Adrenal gland (tissue), 12 donors: ENCODE measurements around the gene KDM1B. TPM values are rescaled to one million over a fixed set of nuclear protein-coding genes. Genes with fewer than 3 reads are reported as not detected.

Experiments used
- DNase-seq, 7 donors: peaks; one replicate each; pipeline ENCODE4 v3.0.0-alpha.2; 2019 to 2020
- H3K27ac ChIP-seq, 5 donors: fragments of 200-600 bp; sonication (generic) in 4 of 5; 1 replicate in 3 of 5; 2 replicates in 2 of 5; pipeline versions ENCODE4 v1.5.1 to v1.8.0; 2016 to 2020; ENCODE audit warnings: mild to moderate bottlenecking in 1 of 5
- H3K27me3 ChIP-seq: fragments of 200-600 bp; 2 replicates; pipeline ENCODE4 v1.8.0; 2021
- H3K36me3 ChIP-seq, 2 donors: fragments of 200-600 bp; replicated peaks in 1 of 2; 1 replicate in 1 of 2; 2 replicates in 1 of 2; pipeline versions ENCODE4 v1.5.1 to v1.8.0; 2018 to 2022
- H3K4me1 ChIP-seq, 2 donors: fragments of 200-600 bp; replicated peaks in 1 of 2; 1 replicate in 1 of 2; 2 replicates in 1 of 2; pipeline versions ENCODE4 v1.5.1 to v1.8.0; 2018 to 2021
- H3K4me3 ChIP-seq, 4 donors: fragments of 200-600 bp; sonication (generic) in 3 of 4; one replicate each; pipeline ENCODE4 v1.5.1; 2016 to 2018
- H3K9me3 ChIP-seq, 3 donors: fragments of 200-600 bp; sonication (generic) in 1 of 3; replicated peaks in 1 of 3; 1 replicate in 2 of 3; 2 replicates in 1 of 3; pipeline versions ENCODE4 v1.5.1 to v1.8.0; 2016 to 2021
- POLR2A ChIP-seq, 2 donors: fragments of 450-650 bp; IDR thresholded peaks; one replicate each; pipeline ENCODE4 v1.6.1; 2017; ENCODE audit warnings: antibody characterized with exemption in 2 of 2, mild to moderate bottlenecking in 2 of 2, moderate library complexity in 1 of 2
- WGBS, 4 donors: extraction: QIAGEN DNeasy Blood & Tissue Kit in 2 of 4; methylation state at CpG; one replicate each; pipeline versions ENCODE4 v1.1.5 to v1.1.7; 2013 to 2017; 5-methylcytosine and 5-hydroxymethylcytosine counted together
- intact Hi-C, 2 donors: fragments of 100-400 bp; cut with DNase I; formaldehyde crosslinking; loops; one replicate each; pipeline versions ENCODE4 v1.14.1 to v1.15.0; 2022 to 2023
- polyA plus RNA-seq, 3 donors: library from polyadenylated mRNA; stranded (reverse); fragments of 200-250 nt in 2 of 3; fragments of 350-450 nt in 1 of 3; fragmentation: Illumina TruSeq in 1 of 3; extraction: RNeasy Lipid Tissue Mini Kit (QIAGEN cat#74804) in 1 of 3; gene quantifications; one replicate each; pipeline ENCODE4 v1.2.3, GENCODE V29; 2013 to 2014
- total RNA-seq, 9 donors: library from RNA; depleted of rRNA in 4 of 9; stranded (reverse); fragments of >200 nt in 4 of 9; fragments of 120-200 nt in 1 of 9; fragmentation: NEBNext Ultra II Directional in 1 of 9; extraction: Animal tissue kit (Norgen Biotek cat#: 25700) in 1 of 9; gene quantifications; one replicate each; pipeline versions ENCODE4 v1.1.0 to v1.2.4, GENCODE V29; 2013 to 2023
- TF ChIP-seq, protein P1 (sequence below), 6 experiments: fragments of 450-650 bp in 4 of 6; fragments of 200-600 bp in 2 of 6; sonication (generic) in 1 of 6; IDR thresholded peaks; 1 replicate in 5 of 6; 2 replicates in 1 of 6; pipeline versions ENCODE4 v1.5.1 to v1.8.0; 2016 to 2021; ENCODE audit warnings: antibody characterized with exemption in 6 of 6, mild to moderate bottlenecking in 2 of 6, moderate library complexity in 1 of 6
- donor health status: healthy with polysubstance abuse.
- donor health status: Bipolar disorder and iron deficiency.
- donor health status: DM: yes; HTN: yes; CAD: no.
- donor health status: DM: no; HTN: no; CAD: no.
- donor health status: DM: no; HTN: no; CAD: no.
- donor health status: DM: yes; HTN: yes; CAD: no.

KDM1B gene
- total and polyA plus RNA-seq, 12 donors, result 1.8 to 36.0 (median 18.4) TPM

DNA sequence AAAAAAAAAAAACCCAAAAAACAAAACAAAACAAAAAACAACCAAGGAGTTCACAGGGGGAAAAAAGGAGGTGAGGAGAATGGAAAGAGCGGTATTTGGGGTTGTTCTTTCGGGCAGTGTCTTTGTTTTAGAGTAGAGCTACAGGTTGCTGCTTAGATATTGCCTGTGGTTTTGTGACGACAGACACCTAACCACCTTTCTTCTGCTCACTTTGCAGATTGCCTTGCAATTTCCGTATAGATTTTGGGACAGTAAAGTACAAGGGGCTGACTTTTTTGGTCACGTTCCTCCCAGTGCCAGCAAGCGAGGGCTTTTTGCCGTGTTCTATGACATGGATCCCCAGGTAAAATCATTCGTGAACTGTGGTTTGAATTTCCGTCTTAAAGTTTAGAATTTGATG lies 58.2 kb downstream of the KDM1B start:
- intact Hi-C loops, result no loop called here
- peaks cover 0 to 3% of the 10 kb centered on the region in 2 donors for H3K36me3 ChIP-seq
- H3K27me3 ChIP-seq, result no peaks in the 10 kb centered on the region
- TF ChIP-seq, protein P1, sequence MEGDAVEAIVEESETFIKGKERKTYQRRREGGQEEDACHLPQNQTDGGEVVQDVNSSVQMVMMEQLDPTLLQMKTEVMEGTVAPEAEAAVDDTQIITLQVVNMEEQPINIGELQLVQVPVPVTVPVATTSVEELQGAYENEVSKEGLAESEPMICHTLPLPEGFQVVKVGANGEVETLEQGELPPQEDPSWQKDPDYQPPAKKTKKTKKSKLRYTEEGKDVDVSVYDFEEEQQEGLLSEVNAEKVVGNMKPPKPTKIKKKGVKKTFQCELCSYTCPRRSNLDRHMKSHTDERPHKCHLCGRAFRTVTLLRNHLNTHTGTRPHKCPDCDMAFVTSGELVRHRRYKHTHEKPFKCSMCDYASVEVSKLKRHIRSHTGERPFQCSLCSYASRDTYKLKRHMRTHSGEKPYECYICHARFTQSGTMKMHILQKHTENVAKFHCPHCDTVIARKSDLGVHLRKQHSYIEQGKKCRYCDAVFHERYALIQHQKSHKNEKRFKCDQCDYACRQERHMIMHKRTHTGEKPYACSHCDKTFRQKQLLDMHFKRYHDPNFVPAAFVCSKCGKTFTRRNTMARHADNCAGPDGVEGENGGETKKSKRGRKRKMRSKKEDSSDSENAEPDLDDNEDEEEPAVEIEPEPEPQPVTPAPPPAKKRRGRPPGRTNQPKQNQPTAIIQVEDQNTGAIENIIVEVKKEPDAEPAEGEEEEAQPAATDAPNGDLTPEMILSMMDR (IDR thresholded peaks at IDR 0.05), result no peak
- TF ChIP-seq POLR2A (IDR thresholded peaks at IDR 0.05), result no peak
- no peaks in the 10 kb centered on the region for H3K4me1 ChIP-seq
- H3K27ac ChIP-seq, result no peak overlapping the region
- DNase-seq, result no peak
- 89 to 96% (median 92%) methylated on average over 9 of the region's 9 CpGs for WGBS, 4 donors
- no peaks in the 10 kb centered on the region for H3K9me3 ChIP-seq
- no peak overlapping the region for H3K4me3 ChIP-seq

- DNase-seq, result no peak
- Histone ChIP-seq H3K4me3 (no peak overlapping the region), H3K36me3 (peaks cover 0 to 3% of the 10 kb centered on the region in 2 donors), H3K27ac (no peak overlapping the region), H3K4me1 (no peaks in the 10 kb centered on the region), H3K27me3 (no peaks in the 10 kb centered on the region), H3K9me3 (no peaks in the 10 kb centered on the region)
- intact Hi-C loops, result no loop called here
- TF ChIP-seq, protein P1 (IDR thresholded peaks at IDR 0.05), result no peak
- no peak for TF ChIP-seq POLR2A (IDR thresholded peaks at IDR 0.05)
- WGBS, 4 donors, result 81 to 86% (median 83%) methylated on average over 4 of the region's 4 CpGs
These were observed 58.8 kb downstream of the KDM1B start for GRCh38 chr6:18214003-18214402.

DNA sequence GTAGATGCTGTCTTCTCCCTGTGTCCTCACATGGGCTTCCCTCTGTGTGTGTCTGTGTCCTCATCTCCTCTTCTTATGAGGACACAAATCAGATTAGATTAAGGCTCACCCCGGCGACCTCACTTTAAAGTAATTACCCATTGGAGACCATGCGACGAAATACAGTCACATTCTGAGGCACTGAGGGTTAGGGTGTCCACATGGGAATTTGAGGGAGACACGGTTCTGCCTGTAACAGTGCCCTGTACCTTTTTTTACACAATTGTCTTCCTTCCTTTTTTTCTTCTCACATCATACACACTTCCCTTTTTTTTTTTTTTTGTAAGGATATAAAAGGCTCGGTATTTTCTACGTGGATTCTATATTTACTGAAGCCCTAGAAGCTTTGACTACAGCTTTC lies 60.2 kb downstream of the KDM1B start:
- Histone ChIP-seq H3K4me3 (no peak overlapping the region), H3K4me1 (no peaks in the 10 kb centered on the region), H3K36me3 (peaks cover 0 to 3% of the 10 kb centered on the region in 2 donors), H3K27me3 (no peaks in the 10 kb centered on the region), H3K9me3 (no peaks in the 10 kb centered on the region), H3K27ac (no peak overlapping the region)
- 77 to 84% (median 80%) methylated on average over 7 of the region's 7 CpGs for WGBS, 4 donors
- intact Hi-C loops, result no loop called here
- no peak for DNase-seq
- no peak for TF ChIP-seq POLR2A (IDR thresholded peaks at IDR 0.05)
- TF ChIP-seq, protein P1 (IDR thresholded peaks at IDR 0.05), result no peak

DNA sequence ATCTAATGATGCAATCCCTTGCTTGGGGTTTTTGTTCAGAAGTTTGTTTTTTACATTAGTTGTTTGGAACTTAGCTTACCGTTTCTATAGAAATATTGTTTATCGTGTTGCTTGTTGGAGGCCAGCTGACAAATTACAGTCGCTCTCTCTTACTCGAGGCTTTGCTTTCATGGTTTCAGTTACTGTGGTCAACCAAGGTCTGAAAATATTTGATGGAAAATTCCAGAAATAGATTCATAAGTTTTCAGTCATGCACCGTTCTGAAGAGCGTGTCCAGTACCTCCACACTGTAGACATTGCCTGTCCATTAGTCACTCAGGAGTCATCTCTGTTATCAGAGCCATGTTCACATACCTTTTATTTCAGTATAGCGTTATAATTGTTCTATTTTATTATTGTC lies 61.2 kb downstream of the KDM1B start:
- peaks cover 0 to 3% of the 10 kb centered on the region in 2 donors for H3K36me3 ChIP-seq
- DNase-seq, result no peak
- H3K27ac ChIP-seq, result no peak overlapping the region
- no peak overlapping the region for H3K4me3 ChIP-seq
- no peaks in the 10 kb centered on the region for H3K4me1 ChIP-seq
- WGBS, 4 donors, result 80 to 90% (median 87%) methylated on average over 7 of the region's 7 CpGs
- H3K27me3 ChIP-seq, result no peaks in the 10 kb centered on the region
- intact Hi-C loops, result no loop called here
- no peaks in the 10 kb centered on the region for H3K9me3 ChIP-seq
- no peak for TF ChIP-seq POLR2A (IDR thresholded peaks at IDR 0.05)
- TF ChIP-seq, protein P1 (IDR thresholded peaks at IDR 0.05), result no peak
